Lower leg skin (tissue), 3 donors: ENCODE results near the gene SIL1.

Experiments
- POLR2A ChIP-seq, 2 donors: fragments of 450-650 bp; IDR thresholded peaks; one replicate each; pipeline ENCODE4 v1.6.1; 2016 to 2017; ENCODE audit warnings: antibody characterized with exemption in 2 of 2, mild to moderate bottlenecking in 1 of 2, moderate library complexity in 1 of 2
- TF ChIP-seq, protein P1 (sequence below), 3 donors: fragments of 450-650 bp; IDR thresholded peaks; one replicate each; pipeline ENCODE4 v1.5.1; 2016; ENCODE audit warnings: antibody characterized with exemption in 3 of 3, mild to moderate bottlenecking in 3 of 3, moderate library complexity in 2 of 3

GRCh38 chr5:139132515-139132914 lies 65.7 kb downstream of the SIL1 start:
- TF ChIP-seq POLR2A (IDR thresholded peaks at IDR 0.05) = no peak
- TF ChIP-seq, protein P1, sequence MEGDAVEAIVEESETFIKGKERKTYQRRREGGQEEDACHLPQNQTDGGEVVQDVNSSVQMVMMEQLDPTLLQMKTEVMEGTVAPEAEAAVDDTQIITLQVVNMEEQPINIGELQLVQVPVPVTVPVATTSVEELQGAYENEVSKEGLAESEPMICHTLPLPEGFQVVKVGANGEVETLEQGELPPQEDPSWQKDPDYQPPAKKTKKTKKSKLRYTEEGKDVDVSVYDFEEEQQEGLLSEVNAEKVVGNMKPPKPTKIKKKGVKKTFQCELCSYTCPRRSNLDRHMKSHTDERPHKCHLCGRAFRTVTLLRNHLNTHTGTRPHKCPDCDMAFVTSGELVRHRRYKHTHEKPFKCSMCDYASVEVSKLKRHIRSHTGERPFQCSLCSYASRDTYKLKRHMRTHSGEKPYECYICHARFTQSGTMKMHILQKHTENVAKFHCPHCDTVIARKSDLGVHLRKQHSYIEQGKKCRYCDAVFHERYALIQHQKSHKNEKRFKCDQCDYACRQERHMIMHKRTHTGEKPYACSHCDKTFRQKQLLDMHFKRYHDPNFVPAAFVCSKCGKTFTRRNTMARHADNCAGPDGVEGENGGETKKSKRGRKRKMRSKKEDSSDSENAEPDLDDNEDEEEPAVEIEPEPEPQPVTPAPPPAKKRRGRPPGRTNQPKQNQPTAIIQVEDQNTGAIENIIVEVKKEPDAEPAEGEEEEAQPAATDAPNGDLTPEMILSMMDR (IDR thresholded peaks at IDR 0.05) = no peak
